Measurements from ENCODE around the gene FHL2.
"Not testable (repeated sequence)": the region's sequence is repeated elsewhere in the genome, so short reads cannot be mapped to it uniquely, and the experiment has no call there.

The FHL2 gene, protein sequence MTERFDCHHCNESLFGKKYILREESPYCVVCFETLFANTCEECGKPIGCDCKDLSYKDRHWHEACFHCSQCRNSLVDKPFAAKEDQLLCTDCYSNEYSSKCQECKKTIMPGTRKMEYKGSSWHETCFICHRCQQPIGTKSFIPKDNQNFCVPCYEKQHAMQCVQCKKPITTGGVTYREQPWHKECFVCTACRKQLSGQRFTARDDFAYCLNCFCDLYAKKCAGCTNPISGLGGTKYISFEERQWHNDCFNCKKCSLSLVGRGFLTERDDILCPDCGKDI

DNA sequence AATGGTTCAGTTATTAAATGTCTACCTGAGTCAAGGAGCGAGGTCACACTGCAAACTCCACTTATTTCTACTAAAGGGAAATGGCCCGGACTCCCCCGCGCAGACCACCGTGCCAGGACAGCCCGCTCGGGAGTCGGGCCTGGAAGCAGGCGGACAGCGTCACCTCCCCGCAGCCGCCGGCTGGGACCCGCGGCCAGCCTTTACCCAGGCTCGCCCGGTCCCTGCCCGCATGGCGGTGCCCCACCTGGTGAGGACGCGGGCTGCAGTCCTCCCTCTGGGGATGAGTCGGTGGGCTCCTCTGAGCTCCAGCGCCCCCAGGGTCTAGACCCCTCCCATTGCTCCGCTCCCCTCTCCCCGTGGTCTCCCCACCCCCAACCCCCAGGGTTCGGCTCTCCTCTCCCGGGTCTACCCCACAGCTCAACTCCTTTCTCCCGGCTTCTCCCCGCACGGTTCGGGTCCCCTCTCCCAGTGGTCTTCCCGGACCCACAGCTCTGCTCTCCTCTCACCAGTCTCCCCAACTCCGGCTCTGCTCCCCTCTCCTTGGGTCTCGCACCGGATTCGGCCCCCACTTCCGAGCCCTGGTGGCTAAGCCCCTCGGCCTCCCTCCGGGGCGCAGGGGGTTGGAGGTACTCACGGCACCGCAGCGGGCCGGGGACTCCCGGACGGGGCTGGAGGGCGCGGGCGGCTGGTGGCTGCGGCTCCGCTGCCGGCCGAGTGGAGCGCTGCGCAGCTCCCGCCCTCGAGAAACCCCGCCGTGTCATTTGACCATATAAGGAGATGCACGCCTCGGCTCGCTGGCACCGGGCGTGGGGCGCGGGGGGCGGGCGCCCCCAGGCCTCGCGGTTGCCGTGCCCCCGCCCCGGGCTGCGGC is at the start of gene FHL2:
TSS of gene FHL2 (minus strand) at position 716 of the 871 bp plus-strand sequence. CDS start 12,535 bp downstream, outside the sequence.
- DNase-seq (ENCODE audit: low spot score) = peak; percentile 79

DNA sequence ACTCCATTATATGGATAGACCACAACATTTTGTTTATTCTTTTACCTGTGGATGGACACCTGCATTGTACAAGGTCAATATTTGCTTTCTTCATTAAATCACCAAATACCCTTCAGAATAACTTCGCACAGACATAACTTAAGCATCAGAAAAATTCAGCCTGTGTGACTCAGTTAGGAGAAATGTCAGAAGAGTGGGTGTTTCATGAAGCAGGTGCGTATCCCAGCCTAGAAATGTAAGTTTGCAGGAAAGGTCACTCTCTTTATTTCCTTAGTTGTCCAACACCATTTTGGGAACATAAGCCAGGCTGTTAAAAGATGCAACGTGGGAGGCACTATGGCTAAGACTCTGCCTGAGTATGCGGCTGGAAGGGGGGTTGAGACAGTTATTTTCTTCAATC is 48.6 kb upstream of the FHL2 start:
- DNase-seq (ENCODE audit: low spot score) = no peak

DNA sequence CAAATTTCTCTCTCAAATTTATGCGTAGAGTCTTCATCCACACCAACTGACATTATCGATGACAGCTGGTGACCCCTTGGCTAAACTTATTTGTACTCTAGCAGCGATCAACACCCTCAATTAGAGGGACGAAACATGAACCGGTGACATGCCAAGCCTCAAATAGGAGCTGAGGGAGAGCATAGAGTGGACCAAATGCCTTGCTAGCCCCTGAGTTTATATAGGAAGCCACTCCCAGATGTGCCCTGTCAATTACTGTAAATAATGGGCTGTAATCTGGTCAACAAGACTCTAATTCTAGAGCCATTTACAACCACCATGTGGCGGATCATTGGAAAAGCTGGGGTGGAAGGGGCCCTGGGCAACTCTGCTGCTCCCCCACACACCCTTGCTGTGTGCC is 47.6 kb upstream of the FHL2 start:
- DNase-seq (ENCODE audit: low spot score) = no peak

DNA sequence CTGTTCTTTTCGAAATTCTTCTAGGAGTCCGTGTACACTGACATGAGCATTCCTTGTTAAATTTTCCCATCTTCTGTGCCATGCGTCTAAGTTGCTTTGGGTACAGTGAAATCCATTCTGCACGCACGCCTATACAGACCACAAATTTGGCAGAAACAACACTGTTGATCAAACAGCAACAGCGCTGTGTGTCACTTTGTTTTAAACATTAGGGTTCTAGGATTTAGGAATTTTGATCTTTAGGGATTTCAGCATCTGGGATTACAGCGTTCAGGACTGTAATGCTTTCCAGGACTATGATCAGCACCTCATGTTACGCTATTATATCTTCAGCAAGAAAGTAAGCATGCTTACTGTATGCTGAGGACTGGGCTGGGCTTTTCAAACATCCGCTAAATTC is 47.1 kb upstream of the FHL2 start:
- no peak for DNase-seq (ENCODE audit: low spot score)

DNA sequence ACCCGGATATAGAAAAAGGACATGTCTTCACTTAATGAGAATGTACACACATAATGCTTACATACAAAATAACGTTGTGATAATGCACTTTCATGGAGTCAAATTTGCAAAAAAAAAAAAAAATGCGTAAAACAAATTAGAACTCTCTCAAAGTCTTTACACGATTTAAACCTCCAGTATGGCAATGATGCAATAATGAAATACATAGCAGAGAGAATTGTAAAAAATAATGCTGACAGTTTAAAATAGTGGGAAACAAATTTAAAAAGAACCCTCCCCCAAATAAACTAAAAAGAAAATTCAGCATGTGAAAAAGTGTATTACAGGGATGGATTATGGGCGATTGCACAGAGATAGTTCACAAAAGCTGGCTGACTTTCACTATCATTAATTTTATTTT is 46.6 kb upstream of the FHL2 start:
- no peak for DNase-seq (ENCODE audit: low spot score)

DNA sequence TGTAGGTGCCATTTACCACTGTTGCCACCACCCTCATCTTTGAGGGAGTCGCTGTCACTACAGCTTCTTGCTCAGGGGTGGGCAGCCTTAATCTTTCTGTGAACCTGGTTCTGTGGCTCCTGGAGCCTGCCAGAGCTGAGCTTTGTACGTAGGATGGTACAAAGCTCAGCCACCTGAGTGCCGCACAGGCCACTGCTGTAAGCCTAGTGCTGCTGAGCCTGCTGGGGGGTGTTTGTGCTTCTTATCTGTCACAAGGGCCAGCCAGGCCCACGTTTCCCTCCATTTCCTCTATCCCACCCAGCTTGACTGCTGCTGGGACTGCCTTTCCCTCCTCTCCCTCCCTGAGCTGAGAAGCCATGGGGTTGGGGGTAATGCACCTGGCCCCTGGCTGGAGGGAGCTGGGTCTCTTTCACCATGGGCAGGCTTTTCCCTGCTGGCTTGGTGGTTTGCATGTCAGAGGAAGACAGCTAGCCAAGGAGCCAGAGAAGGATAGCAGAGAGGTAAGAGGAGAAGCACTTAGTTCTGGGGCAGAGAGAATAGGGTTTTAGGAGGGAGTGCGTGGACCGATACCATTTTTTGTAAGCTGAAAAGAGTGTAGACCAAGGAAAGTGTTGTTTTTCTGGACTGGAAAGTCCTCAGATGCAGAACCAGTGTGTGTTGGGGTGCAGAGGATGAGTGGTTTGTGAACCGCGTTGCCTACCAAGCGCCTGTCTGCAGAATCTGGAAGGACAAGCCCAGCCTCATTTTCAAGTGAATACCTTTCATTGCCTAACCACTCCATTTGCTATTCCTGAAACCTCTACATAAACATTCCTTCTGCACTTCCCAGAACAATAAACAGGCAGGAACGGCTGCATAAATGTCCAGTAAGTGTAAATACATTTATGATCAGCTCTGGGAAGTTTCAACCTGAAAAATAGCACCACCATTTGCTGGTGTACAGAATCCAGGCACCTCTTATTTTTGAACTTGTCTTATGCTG is 45.1 kb upstream of the FHL2 start:
- DNase-seq (ENCODE audit: low spot score) = no peak

DNA sequence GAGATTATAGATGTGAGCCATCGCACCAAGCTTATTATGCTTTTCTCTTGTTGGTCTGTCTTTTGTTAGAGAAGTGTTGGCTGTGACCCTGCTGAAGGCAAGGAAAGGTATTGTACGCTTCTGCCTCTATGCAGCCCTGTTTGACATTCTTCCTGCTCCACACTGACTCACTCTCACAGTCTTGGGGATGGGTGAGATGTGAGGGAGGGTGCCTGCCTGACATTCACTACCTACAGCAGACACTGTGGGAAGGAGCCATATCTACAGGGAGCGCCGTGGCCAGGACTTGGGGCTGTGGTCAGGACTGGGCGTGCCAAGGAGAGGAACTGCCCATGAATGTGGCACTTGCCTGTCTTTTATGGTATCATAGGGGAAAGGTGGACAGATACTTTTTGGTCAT is 43.9 kb upstream of the FHL2 start:
- DNase-seq (ENCODE audit: low spot score) = no peak

DNA sequence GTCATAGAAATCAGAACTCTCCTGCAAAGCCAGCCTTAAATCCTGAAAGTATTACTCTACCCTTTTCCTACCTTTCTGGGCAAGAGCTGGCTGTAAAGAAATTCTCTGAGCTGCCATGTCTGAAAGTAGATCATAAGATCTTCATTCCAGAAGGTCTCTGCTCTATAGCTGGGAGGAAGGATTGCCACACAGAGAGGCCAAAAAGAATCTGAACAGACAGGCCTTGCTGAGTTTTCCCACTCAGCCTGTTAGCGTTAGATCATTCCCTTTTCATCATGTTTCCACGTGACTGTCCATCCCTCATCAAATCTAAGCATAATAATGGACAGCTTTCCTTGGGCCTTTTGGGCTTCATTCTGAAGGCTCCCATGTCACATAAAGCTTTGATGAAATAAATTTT is 43.2 kb upstream of the FHL2 start:
- DNase-seq (ENCODE audit: low spot score) = no peak

DNA sequence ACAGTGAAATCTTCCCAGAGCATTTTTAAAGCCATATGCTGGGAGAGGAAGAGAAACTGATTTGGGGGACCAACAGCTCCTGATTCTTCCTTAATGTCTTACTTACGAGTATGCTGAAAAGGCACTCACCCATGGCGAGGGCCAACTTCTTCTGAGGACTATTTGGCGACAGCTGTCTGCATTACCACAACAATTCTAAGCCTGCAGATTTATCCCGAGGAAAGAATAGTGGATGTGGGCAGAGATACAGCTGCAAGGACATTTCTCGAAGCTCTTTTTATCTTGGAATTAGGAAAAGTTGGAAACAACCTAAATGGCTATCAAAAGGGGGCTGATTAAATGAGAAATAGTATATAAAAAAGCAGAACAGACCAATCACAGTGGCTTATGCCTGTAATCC is 40.3 kb upstream of the FHL2 start:
- no peak for DNase-seq (ENCODE audit: low spot score)

DNA sequence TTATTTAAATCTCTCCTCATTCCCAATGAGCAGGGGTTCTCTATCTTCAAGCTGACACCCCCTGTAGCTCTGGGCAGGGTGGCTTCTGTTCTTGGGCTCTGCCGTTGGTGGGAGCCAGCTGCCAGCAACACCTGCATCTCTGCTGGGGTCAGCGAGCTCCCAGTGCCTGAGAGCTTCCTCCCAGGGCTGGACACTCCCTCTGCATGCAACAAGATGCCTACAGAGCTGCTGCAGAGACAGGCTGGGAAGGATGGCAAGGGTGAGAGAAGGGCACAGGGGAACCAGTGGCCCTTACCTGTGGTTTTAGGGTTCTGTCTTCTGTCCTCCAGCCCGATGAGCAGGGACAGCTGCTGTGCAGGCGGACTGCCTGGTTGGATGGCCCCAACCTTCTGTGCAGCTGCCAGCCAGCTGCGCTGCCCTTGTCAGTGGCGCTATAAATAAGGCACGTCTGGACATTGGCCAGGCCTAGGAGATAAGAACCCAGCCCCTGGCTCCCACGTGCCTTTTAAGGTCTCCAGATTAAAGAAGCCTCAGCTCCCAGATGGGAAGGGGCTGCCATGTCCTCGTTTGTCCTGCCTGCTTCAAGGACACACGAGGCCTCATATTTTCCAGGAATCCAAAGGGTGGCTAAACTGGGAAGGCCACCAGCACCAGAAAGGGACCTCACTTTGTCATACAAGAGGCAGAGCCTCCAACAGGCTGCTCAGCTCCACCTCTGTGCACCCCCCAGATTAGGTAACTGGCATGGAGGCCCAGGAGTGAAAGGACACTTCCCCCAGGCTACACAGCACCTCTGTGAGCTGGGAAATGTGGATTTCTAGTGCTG is 39.5 kb upstream of the FHL2 start:
- DNase-seq (ENCODE audit: low spot score) = peak; percentile 43

DNA sequence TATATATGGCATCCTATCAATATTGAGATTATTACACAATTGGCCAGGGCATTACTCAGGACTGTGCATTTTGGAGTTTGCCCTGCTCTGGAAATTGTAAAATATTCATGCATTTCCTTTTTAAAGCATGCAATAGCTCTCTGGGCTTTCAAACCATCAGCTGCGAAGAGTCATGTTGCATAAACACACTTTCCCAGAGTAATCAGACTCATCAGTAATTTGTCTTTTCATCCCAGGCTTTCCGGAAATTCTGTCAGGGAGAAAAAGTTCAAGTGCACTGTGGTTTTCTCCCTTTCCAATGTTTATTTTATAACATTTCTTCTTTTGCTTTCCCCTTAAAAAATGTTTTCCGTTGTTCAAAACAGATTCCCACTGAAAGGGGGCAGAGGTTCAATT is 38.9 kb upstream of the FHL2 start:
- peak; percentile 66 for DNase-seq (ENCODE audit: low spot score)

DNA sequence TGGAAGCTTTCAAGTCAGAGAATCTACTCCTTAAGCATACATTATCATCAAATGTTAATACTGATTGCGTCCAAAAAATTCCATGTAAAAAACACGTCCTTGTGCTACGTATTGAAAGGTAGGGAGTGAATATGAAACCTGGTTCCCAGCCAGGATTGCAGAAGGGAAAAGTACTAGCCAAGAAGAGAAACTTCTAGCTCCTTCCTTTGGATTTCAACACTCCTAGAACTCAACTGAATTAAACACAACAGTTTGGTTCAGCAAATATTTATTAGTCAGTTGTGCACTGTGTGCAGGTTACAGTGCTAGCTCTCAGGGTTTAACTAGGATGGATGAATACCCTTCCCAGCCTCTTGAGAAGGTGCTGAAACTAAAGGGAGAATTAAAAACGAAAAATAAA is 33.9 kb upstream of the FHL2 start:
- no peak for DNase-seq (ENCODE audit: low spot score)

DNA sequence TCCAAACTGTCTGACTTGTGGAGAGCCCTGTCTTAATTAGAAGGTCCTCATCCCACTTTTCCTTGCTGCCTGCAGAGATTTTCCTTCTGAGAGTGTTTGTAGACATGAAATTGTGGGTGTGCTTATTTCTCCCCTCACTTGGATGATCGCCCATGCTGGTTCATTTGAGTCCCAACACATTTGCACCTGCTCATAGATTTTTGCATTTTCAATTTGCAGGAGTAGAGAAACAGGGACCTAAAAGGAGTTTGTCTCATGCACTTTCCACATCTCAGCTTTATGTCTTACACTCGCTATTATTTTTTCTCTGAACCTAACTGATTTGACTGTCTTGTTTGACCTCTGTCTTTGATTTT is 33.2 kb upstream of the FHL2 start:
- DNase-seq (ENCODE audit: low spot score) = no peak

DNA sequence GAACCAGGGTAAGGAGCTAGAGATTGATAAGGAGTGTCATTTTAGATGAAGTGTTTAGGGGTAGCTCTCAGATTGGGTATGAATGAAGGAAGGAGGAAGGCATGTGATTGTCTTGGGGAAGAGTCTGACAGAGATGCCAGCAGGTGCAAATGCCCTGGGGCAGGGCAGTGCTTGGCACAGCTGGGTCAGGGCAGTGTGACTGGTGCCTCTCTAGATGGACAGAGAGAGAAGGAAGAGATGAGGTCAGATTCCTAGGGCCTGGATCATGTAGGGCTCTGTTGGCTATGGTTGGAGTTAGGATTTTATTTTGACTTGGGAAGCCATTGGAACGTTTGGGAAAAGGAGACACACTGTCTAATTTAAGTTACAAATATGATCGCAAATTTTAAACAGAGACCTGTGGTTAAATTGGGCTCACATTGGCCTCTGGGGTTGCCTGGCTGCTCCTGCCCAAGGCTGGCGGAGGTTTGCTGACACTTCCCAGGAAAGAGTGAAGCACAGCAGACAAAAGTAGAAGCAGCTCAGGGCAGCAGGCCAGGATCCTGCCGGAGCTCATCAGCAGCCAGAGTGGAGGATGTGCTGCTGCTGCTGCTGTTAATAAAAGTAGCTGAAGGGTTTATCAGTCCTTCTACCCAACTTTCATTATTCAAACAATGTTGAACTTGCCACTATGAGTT is 32.7 kb upstream of the FHL2 start:
- DNase-seq (ENCODE audit: low spot score) = peak; percentile 22

DNA sequence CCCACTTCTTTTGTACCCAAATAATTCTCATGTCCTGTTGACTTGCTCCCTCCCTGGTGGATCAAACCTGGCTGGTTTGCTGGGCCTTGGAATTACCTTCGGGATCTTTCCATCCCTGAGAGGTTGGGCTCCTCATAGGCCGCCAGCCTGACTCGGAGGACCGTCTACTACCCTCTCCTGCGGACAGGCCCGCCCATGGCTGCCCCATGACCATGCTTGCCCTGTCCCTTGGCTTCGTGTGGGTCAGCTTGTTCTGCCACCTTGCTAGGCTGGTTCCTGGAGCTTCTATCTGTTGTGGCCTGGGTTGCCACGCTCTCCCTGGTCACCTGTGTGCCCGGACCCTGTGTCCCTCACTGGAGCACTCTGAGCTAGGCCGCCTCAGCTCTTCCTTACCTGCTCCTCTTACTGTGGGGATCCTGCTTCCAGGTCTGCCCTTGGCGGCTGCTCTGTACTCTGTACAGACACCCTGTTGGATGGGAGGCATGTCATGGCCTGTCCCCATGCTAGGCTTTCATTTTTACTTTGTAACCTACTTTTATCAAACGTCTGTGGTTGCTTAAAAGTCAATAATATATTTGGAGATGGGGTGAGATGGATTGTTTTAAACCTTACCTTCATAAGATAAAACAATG is 29.7 kb upstream of the FHL2 start:
- DNase-seq (ENCODE audit: low spot score) = no peak

DNA sequence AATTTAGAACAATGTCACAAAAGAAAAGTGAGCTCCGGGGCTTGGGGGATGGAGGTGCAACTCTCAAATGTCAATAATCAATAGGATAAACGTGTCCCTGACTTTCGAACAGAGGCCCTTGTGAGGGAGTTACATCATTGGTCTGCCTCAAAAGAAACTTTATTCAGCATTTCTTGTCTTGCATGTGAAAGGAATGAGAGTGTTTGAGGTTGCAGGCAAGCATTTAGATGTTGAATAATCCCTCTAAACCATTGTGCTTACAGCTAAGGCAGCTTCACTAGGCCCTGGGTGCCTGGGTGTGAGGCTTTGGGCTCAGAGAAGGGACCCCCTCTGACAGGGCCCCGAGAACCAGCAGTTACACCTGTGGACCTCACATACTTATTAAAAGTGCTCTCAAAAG is 28.6 kb upstream of the FHL2 start:
- no peak for DNase-seq (ENCODE audit: low spot score)

DNA sequence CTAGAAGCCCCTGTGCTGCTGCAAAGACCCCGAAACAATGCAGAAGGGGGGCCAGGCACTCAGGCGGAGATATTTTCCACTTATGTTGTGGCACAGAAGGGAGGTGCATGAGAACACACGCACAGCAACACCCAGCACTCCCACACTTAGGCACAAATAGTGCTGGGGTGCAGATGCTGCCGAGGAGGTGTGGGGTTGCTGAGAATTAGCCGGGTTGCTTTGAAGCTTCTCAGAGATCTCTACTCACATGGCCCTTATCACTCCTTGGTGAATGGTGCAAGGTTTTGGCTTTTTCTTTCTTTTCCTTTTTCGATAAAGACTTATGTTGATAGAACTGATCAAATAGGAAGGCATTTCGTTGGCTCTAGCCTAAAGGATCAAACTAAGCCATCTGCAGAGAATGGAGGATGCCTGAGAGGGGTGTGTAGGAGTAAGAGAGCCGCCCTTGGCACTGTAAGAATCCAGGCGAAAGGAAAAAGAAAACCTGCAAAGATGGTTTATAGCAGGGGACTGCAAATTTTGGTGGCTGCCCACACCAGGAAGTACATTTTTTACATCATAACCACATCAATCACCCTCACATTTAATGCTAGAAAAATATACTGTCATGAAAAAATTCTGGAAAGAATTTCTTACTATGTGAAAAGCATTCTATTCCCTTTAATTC is 27.9 kb upstream of the FHL2 start:
- no peak for DNase-seq (ENCODE audit: low spot score)

DNA sequence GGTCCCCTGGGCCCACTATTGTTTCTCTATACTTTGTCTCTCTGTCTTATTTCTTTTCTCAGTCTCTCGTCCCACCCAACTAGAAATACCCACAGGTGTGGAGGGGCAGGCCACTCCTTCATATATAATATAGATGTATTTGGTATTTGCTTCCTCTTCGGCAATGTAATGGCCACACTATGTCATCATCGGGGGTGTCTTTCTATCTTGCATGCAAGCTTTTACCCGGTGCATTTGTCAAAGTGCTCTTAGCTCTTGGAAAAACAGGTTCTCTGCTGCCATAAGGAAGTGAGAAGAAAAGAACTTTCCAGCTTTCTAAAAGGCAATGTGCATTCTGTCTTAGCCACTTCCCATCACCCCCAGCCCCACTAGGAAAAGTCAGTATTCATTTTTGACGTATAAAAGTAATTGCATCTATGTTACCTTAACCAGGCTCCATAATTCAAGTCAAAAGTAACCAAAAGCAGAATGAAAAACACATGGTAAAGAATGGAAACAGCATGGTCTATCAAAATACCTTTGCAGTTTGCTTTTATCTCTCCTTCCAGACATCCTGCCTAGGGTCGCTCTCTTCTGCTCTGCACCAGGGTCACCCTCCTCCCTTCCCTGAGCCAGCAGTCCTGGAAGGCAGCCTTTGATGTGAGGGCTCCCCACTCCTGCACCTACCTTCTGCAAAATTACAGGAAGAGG is 27.2 kb upstream of the FHL2 start:
- DNase-seq (ENCODE audit: low spot score) = no peak

DNA sequence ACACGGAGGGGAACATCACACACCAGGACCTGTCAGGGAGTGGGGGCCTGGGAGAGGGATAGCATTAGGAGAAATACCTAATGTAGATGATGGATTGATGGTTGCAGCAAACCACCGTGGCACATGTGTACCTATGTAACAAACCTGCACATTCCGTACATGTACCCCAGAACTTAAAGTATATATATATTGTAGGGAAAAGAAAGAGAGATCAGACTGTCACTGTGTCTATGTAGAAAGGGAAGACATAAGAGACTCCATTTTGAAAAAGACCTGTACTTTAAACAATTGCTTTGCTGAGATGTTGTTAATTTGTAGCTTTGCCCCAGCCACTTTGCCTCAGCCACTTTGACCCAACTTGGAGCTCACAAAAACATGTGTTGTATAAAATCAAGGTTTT is 26.0 kb upstream of the FHL2 start:
- DNase-seq (ENCODE audit: low spot score) = not testable (repeated sequence)
